ENCODE results near the gene POU5F2.

Gene POU5F2, protein sequence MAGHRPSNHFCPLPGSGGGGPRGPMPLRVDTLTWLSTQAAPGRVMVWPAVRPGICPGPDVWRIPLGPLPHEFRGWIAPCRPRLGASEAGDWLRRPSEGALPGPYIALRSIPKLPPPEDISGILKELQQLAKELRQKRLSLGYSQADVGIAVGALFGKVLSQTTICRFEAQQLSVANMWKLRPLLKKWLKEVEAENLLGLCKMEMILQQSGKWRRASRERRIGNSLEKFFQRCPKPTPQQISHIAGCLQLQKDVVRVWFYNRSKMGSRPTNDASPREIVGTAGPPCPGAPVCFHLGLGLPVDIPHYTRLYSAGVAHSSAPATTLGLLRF

DNA sequence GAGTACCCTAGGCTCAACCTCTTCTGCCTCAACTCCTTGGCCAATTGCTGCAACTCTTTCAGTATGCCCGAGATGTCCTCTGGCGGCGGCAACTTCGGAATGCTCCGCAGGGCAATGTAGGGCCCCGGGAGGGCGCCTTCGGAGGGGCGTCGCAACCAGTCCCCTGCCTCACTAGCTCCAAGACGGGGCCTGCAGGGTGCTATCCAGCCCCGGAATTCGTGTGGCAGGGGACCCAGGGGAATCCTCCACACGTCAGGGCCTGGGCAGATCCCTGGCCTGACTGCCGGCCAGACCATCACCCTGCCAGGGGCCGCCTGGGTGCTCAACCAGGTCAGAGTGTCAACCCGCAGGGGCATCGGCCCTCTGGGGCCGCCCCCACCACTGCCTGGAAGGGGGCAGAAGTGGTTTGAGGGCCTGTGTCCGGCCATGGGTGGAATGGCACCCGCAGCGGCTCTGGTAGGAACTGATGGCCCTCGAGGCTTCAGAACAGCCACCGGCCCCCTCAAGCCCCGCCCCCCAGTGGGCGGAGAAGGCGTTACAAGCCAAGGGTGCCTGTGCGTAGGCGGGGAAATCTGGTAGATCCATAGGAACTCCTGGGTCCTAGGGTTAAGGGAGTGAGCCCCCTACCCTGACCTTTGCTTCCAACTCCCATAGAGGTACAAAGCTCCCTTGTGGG lies at the start of gene POU5F2:
Gene POU5F2 (minus strand): TSS at position 465 of the 676 bp plus-strand sequence. CDS start 37 bp downstream, at position 428.
- DNase-seq (ENCODE audit: low read depth in 2 of 2): no peak

DNA sequence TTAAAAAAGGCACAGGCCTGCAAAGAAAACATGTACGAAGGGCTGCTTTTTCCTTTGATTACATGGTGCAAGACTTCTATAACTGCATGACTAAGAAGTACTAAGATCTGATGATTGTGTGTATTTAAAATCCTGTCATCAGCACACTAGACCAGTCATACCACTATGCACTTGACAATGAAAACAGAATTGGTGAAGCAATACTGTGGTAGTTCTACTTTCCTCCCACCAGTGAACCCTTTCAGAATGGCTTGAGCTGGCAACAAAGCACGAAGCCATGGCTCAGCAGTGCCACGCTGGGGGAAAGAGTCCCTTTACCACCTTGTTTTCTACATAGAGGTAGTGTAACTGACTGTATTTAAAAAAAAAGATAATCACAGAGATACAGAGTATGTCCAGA lies 49.0 kb upstream of the POU5F2 start:
- no peak for DNase-seq (ENCODE audit: low read depth in 2 of 2)

DNA sequence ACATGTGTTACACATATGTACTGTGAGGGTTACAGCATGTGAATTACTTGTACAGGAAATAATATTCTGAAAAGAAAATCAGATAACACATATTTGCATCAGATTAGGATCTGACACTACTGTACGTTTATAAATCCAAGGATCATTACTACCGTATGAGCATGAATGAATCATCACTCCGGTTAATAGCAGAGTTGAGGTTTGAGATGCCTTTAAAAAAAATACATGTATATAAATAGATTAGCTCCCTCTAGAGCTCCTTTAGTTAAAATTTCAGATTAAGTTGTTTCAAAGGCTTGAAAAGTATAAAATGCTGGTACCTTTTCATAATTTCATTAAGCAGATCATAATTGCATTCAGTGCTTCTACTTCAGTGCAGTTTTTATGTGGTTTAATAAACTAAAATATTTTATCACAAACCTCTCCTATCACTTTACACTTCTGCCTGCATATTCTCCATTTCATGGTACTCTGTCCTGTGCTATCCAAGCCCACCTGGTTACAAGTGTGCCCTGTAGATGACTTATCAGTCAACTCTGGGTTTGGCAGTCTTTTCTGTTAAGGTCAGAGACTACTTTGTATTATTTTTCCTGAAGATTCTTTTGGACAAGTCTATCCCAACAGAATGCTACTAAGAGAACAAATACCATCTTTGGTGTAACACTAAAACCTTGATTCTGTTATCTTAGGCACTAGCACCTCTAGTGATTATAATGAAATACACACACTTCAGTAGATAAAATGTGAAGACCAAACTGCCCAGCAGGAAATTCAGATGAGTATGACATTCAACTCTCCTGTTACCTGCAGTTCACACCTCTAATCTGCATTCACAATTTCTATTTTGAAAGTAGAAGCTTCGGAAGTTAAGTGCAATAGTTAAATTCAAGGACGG lies 48.0 kb upstream of the POU5F2 start:
- no peak for DNase-seq (ENCODE audit: low read depth in 2 of 2)

DNA sequence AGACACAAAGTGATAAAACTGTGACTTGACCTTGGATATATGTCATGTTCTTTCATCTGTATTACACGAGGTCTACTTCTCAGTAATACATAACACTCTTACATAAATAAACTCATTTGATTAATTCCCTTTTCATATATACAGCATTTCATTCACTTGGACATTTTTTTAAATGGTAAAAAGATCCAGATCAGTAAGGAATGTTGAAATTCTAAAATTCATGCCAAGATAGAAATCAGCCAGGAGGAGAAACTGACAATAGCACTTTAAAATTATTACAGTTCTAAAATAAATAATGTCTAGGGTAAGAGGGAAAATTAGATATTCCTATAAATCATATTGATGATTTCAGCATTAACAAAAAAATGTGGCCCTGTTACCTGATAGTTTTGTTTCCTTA lies 46.2 kb upstream of the POU5F2 start:
- no peak for DNase-seq (ENCODE audit: low read depth in 2 of 2)

DNA sequence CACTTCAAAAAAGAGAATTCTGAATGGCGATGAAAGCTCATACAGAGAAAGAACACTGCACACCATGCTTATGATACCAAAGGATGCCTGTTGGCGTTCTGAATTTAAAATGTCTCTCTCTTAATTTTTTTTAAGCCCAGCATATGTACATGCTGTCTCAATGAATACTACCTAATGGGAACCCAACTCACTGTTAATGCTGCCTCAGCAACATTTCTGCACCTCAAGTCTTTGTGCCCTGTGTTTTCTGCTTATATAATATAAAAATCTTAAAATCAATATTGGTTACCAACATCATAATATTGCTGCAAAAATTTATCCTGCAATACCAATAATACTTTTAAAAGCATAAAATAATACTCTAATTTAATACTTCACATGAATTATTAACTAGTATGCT lies 44.1 kb upstream of the POU5F2 start:
- no peak for DNase-seq (ENCODE audit: low read depth in 2 of 2)

DNA sequence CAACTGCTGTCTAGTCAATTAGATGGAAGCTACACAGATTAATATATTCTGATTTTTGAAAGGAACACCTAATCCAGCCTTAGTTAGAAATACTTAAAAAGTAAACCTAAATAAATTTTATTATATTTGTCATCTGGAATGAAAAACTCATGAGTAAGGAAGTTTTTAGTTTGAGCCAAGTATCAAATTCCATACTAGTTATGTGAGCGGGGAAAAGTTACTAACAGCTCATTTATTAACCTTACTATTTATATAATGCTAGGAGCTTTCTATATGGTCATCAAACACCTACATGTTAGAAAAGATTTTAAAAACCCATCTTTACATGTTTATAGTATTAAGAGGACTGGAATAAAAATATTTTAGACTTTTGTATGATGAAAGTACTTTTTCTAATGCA lies 41.6 kb upstream of the POU5F2 start:
- no peak for DNase-seq (ENCODE audit: low read depth in 2 of 2)

DNA sequence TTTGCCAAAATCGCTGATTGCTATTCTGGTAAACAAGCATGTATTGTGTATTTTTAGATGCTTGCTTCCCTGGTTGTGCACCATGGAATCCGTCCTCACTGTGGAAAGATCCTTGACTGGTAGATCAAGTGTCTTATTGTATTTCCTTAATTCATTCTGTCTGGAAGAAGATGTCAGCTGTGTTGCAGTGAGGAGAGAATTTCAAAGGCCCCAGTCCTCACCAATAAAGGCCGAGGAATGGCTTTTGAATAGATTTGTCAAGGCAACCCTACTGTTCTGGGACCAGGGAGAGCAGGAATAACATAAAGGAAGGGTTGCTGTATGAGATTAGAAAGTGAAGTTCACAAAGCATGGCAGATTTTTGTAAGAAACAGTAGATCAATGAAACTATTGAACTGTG lies 36.2 kb upstream of the POU5F2 start:
- DNase-seq (ENCODE audit: low read depth in 2 of 2): no peak

DNA sequence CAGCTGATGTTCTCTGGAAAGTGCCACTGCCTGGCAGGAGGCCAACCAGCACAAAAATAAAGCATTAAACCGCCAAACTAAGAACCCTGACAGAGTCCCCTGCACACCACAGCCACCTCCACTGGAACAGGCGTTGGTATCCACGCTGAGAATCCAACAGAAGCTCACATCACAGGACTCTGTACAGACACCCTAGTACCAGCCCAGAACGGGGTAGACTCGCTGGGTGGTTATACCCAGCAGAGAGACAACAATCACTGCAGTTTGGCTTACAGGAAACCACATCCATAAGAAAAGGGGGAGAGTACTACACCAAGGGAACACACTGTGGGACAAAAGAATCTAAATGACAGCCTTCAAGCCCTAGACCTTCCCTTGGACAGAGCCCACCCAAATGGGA lies 15.0 kb upstream of the POU5F2 start:
- DNase-seq (ENCODE audit: low read depth in 2 of 2): no peak

DNA sequence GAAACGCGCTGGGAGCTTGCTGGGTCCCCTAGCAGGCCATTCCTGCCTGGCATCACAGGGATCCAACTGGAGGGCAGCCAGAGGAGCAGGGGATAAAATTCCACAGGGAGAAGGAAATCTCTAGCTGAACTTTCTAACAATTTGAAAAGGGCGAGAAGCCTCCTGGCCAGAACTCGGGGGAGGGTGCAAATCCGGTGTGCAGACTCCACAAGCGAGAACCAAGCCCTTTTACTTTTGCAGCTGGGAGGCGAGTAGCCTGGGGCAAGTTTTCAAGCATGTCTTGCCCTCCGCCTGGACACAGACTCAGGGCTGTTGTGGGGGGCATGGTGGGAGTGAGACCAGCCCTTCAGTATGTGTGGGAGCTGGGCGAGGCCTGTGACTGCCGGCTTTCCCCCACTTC lies 14.3 kb upstream of the POU5F2 start:
- DNase-seq (ENCODE audit: low read depth in 2 of 2): no peak

DNA sequence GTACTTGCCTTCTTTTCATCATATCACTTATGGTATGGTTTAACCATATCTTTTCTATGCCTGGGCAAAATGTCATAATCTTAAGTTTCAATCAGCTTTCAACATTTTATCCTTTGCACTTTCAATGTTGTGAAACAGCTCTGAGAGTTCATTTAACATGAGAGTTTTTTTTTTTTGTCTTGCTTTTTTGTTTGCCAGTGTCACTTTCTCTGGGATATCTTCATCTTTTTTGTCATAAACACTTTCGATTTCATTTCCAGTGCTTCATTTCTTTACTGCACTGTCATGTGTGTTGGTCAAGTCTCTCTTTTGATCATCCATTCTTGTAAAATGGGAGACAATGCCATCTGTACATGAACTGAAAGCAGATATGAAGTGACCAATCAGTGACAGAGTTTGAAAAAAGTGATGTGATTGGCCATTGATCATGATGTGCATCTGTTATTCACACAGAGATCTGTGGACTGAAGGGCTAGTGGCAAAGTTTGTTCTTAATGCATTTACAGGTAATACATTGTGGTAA lies 7.5 kb upstream of the POU5F2 start:
- no peak for DNase-seq (ENCODE audit: low read depth in 2 of 2)

DNA sequence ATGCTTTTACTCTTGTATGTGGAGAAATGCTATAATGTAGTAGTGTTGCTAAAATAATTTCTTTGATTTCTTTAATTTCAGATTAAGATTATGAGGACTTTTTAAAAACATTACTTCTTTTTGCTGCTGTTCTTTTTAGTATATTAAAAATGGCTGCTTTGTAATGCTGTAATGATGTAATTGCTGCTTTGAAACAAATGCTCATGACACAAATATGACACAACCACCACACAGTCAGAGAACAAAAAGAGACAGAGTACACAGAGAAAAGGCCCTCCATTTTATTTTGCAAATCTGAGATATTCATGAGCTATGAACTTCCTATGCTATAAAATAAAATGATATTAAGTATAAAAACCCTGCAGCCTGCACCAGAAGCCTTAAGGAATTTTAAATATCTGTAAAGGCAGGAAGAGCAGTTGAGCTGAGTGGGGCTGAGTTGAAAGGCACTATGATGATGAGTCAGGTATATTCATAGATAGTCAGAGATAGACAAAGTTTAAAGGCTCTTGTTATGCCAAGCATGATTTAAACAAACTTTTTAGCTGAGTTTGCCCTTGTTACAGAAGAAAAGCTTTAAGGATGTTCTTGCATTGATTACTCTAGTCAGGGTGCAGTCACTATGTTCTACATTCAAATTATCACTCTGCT lies 5.1 kb upstream of the POU5F2 start:
- no peak for DNase-seq (ENCODE audit: low read depth in 2 of 2)

DNA sequence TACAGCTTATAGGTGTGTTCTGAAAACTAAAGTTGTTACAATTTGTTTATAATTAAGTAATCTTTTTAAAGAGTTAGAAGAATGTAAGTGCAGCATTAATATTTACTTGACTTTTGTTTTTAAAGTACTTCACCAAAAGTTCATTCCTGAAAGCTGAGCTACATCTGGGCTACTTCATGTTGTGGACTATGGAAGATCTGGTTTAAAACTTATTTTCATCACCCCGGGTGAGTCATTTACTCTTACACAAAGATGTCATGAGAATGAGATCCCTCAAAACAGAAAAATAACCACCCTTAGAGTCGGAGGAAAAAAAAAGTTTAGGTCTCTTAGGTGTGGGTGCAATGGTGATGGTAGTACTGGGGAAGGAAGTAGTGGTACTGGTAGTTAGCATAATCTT lies 5.1 kb downstream of the POU5F2 start:
- DNase-seq (ENCODE audit: low read depth in 2 of 2): no peak

DNA sequence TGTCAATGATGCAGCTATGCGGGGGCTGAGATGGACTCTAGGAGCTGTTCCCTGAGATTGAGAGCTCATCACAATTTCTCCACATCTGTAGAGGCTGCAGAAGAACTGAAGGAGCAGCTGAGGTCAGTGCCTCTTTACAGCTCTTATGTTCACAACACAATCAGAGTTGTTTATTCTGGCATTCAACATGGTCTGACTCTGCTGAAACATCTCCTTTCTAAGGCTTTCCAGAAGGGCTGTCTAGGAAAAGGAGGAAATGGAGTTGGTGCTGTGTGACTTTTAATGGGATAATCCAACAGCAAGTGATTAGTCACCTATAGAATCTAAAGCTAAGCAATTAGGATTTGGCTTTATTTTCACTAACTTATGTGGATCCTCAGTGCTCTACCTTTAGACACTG lies 6.0 kb downstream of the POU5F2 start:
- DNase-seq (ENCODE audit: low read depth in 2 of 2): no peak

DNA sequence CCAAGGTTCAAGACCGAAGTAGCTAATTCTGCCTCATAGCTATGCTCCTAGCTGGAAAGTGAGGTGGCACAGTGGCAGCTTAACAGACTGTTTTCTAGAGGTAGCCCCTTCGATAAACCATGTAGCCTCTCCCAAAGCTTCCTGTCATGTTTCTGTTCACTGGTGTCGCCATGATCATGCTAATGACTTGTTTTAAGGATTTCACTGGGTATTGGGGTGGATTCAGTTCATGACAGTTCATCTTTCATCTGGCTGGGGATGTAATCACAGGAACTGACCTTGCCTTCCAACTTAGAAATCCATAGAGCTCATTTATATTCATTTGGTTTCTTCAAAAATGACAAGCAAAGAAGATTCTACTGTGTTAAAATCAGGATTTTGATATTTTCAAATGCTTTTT lies 9.4 kb downstream of the POU5F2 start:
- no peak for DNase-seq (ENCODE audit: low read depth in 2 of 2)

DNA sequence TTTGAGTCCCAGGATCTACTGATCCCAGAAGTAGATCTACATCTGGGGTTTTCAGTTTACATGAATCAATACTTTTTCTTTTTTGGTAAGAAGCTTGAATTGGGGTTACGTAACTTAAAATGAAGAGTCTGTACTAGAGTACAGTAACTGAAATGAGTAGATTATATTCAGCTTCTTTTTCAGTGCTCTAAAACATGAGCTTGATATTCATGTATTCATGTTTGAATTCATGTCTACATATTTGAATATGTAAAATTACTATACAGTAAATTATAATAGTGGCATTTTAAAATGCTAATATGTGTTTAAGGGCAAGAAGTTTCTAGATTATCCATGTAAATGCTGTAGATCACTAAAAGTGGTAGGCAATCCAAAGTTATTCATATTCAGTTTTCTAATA lies 14.8 kb downstream of the POU5F2 start:
- no peak for DNase-seq (ENCODE audit: low read depth in 2 of 2)

DNA sequence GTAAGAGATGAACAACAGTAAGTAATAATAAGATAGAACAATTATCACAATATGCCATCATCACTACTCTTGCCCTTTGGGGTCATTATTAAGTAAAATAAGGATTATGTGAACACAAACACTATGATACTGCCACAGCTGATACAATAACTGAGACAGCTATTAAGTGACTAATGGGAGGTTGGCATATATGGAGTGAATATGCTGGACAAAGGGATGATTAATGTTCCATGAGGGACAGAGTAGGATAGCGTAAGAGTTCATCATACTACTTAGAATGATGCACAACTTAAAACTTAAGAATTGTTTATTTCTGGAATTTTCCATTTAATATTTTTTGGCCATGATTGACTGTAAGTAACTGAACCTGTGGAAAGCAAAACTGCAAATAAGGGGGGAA lies 16.6 kb downstream of the POU5F2 start:
- DNase-seq (ENCODE audit: low read depth in 2 of 2): no peak

DNA sequence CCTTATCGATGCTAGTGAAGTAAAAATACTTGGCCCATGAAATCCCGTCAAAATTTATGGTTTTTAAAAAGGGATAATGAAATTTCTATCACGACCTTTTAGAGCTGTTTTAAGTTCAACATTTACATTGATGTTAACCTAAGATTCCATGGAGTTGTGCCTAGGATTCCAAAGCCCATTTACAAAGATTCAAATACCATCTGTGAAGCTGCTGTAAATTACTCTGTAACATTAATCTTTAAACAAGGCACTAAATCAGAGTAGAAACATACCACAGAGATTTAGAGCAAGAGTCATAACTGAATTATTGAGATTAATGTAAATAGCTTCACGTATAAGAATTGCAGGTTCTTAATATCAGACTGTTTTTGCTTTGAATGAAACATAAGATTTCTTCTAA lies 17.7 kb downstream of the POU5F2 start:
- no peak for DNase-seq (ENCODE audit: low read depth in 2 of 2)

DNA sequence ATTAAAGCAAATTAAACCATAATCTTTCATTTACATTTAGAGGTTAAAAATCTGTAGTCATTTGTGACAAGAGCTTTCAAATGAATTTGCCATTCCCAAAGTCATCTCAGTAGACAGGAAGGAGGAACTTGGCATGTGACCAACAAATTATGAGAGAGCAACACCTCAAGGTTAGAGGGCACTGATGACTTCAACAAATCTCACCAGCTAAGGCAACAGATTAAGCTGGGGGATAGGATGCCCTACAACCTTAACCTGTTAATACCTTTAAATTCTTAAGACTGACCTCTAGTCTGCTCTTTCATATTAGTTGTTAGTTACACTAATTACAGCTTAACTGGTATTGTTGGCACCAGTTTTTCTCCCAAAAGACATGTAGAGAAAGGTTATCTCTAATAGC lies 18.4 kb downstream of the POU5F2 start:
- no peak for DNase-seq (ENCODE audit: low read depth in 2 of 2)

DNA sequence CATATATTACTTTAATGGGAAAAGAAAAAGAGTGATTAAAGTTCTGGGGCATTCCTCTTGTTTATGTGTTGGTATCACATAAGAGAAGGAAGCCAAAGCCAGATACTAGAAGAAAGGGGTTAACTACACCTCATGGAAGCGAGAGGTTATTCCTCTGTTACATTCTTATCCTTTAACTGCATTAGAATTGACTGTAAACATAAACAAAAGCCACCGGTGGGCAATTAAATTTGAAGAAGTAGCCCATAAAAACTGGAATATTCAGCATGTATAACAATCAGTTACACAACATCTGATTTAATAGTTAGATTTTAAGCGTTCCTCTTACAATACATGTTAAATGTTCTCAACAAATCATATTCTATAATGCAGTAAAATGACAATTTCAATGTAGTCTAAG lies 18.8 kb downstream of the POU5F2 start:
- DNase-seq (ENCODE audit: low read depth in 2 of 2): no peak

DNA sequence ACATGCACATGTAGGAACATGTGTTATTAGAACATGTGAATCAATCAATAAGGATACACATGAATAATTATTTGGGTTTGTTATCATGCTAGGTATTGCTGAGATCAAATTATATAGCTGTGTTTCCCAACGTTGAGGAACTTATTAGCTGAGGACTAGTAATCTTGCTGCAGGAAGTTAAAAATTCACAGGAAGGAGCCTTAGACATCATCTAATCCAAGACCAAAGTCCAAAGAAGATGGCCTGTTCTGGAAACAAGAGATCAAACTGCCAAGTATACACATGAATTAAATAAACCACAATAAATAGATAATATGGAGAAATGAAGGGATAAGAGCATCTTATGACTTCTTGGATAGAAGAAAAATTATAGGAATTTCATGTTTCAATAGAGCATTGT lies 19.9 kb downstream of the POU5F2 start:
- no peak for DNase-seq (ENCODE audit: low read depth in 2 of 2)

DNA sequence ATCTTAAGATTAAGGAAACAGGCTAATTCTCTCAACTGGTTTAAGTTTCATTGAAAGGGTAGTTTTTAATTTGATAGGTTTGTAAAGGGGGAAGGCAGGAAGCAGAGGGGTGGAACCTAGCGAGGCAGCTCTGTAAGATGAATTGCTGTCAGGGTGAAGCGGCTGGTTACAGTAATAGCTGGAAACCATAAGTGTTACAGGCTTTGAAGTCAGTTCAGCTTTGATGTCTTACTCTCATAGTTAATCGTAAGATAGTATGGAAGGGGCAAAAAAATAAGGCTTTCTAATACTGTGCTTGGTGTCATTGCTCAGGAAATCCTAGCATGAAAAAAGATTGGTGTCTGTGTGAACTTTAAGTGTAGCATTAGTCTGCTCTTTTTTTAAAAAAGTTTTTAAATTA lies 20.3 kb downstream of the POU5F2 start:
- DNase-seq (ENCODE audit: low read depth in 2 of 2): no peak

DNA sequence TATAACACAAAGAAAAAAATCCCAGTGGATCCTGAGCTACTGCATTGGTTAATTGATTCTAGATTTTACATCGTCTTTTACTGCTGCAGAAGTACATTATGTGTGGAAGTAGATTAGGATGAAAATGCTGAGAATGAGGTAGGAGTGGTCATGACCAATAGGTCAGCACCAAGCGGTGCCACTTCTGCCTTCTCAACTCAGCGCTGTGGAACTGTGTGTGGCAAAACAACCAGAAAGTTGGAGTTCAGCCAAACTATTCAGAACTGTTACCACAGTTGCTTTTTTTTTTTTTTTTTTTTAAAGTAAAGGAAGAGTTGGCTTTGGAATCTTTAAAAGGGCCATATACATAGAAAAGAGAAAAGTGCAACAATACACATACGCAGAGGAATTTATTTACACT lies 24.2 kb downstream of the POU5F2 start:
- no peak for DNase-seq (ENCODE audit: low read depth in 2 of 2)
